ENCODE measurements around the gene CEP20.

DNA sequence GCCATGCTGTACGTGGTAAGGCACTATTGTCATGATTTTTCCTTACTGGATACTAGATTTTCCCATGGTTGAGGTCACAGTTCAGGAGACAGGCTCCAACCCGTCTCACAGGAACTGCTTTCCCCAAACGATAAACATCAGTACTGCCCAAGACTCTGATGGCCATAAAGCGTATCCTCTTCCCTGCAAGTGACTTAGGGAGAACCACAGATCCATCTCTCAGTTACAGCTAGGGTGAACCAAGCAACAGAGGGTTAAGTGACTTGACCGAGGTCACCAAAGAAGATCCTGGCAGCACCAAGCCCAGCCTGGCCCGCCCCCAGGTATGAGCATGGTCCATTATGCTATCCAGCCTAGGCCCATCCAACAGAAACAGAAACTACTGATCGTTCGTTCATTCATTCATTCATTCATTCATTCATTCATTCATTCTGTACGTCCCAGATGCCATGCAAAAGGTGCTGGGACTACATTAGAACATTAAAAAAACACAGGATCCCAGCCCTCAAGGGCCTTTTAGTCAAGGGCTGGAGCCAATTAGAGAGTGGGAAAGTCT lies 62.6 kb downstream of the CEP20 start:
- TF ChIP-seq, protein P1, sequence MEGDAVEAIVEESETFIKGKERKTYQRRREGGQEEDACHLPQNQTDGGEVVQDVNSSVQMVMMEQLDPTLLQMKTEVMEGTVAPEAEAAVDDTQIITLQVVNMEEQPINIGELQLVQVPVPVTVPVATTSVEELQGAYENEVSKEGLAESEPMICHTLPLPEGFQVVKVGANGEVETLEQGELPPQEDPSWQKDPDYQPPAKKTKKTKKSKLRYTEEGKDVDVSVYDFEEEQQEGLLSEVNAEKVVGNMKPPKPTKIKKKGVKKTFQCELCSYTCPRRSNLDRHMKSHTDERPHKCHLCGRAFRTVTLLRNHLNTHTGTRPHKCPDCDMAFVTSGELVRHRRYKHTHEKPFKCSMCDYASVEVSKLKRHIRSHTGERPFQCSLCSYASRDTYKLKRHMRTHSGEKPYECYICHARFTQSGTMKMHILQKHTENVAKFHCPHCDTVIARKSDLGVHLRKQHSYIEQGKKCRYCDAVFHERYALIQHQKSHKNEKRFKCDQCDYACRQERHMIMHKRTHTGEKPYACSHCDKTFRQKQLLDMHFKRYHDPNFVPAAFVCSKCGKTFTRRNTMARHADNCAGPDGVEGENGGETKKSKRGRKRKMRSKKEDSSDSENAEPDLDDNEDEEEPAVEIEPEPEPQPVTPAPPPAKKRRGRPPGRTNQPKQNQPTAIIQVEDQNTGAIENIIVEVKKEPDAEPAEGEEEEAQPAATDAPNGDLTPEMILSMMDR (IDR thresholded peaks at IDR 0.05): no peak
- TF ChIP-seq POLR2A (IDR thresholded peaks at IDR 0.05): no peak

Data from lower leg skin (tissue), 3 donors.